H1 (cell line): ENCODE measurements around the gene SIX4.

Source experiments
- EP300 ChIP-seq, 2 experiments: IDR thresholded peaks; 1 replicate in 1 of 2; 2 replicates in 1 of 2; pipeline ENCODE4 v1.6.1; 2011 to 2012; ENCODE audit warnings: low read depth in 2 of 2, low read length in 2 of 2, mild to moderate bottlenecking in 2 of 2, borderline replicate concordance in 1 of 2, inconsistent platforms in 1 of 2, moderate library complexity in 1 of 2
- HDAC2 ChIP-seq, 2 experiments: fragments of 300-600 bp in 1 of 2; sonication (generic) in 1 of 2; IDR thresholded peaks; 2 replicates each; pipeline ENCODE4 v1.6.1; 2011 to 2012; ENCODE audit warnings: low read depth in 2 of 2, low read length in 2 of 2, mild to moderate bottlenecking in 2 of 2, moderate library complexity in 2 of 2, borderline replicate concordance in 1 of 2, inconsistent platforms in 1 of 2
- RAD21 ChIP-seq, 2 experiments: IDR thresholded peaks in 1 of 2; conservative IDR thresholded peaks in 1 of 2; 2 replicates each; pipeline ENCODE4 v1.6.1; 2011; ENCODE audit warnings: low read depth in 2 of 2, low read length in 2 of 2, improper control_type of control experiment in 1 of 2, inconsistent platforms in 1 of 2, mild to moderate bottlenecking in 1 of 2, moderate library complexity in 1 of 2
- TF ChIP-seq, protein P1 (sequence below), 3 experiments: IDR thresholded peaks; 1 replicate in 2 of 3; 2 replicates in 1 of 3; pipeline versions ENCODE4 v1.5.1 to v1.6.1; 2011; ENCODE audit warnings: low read length in 3 of 3, mild to moderate bottlenecking in 3 of 3, inconsistent platforms in 2 of 3, low read depth in 1 of 3, moderate library complexity in 1 of 3; ENCODE audit not compliant: insufficient read depth in 1 of 3; ENCODE audit errors: control extremely low read depth in 1 of 3

DNA sequence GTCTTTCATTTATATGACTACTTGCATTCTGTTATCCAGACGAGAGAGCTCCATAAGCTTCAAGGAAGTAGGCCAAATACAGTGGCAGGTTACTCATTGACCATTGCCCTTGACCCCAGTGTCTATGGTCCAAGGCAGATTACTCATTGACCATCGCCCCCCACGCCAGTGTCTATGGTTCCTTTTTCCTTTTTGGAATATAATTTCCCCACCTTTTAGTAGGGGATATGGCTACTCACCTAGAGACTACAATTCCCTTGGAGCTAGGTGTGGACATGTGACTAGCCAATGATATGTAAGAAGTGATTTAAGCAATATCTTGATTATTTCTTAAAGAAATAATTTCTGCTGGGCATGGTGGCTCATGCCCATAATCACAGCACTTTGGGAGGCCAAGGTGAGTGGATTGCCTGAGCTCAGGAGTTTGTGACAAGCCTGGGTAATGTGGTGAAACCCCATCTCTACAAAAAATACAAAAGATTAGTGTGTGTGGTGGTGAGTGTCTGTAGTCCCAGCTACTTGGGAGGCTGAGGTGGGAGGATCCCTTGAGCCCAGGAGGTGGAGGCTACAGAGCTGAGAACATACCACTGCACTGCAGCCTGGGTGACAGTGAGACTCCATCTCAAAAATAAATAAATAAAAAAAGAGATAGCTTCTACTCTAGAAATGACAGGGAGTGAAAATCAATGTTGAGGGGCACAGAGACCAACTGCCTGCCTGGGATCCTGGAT is 32.6 kb downstream of the SIX4 start:
- TF ChIP-seq RAD21 (IDR thresholded peaks at IDR 0.05 in 1 of 2, conservative IDR thresholded peaks at IDR 0.05 in 1 of 2; ENCODE audit: low read depth in 2 of 2, low read length in 2 of 2): no peak
- TF ChIP-seq, protein P1, sequence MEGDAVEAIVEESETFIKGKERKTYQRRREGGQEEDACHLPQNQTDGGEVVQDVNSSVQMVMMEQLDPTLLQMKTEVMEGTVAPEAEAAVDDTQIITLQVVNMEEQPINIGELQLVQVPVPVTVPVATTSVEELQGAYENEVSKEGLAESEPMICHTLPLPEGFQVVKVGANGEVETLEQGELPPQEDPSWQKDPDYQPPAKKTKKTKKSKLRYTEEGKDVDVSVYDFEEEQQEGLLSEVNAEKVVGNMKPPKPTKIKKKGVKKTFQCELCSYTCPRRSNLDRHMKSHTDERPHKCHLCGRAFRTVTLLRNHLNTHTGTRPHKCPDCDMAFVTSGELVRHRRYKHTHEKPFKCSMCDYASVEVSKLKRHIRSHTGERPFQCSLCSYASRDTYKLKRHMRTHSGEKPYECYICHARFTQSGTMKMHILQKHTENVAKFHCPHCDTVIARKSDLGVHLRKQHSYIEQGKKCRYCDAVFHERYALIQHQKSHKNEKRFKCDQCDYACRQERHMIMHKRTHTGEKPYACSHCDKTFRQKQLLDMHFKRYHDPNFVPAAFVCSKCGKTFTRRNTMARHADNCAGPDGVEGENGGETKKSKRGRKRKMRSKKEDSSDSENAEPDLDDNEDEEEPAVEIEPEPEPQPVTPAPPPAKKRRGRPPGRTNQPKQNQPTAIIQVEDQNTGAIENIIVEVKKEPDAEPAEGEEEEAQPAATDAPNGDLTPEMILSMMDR (IDR thresholded peaks at IDR 0.05; ENCODE audit: control extremely low read depth in 1 of 3, insufficient read depth in 1 of 3, low read depth in 1 of 3, low read length in 3 of 3): no peak
- TF ChIP-seq HDAC2 (IDR thresholded peaks at IDR 0.05; ENCODE audit: borderline replicate concordance in 1 of 2, low read depth in 2 of 2, low read length in 2 of 2): no peak
- TF ChIP-seq EP300 (IDR thresholded peaks at IDR 0.05; ENCODE audit: borderline replicate concordance in 1 of 2, low read depth in 2 of 2, low read length in 2 of 2): no peak
